GM12878 (cell line): Measurements from ENCODE around the gene ZSWIM9. TPM values are rescaled to one million over a fixed set of nuclear protein-coding genes. Genes with fewer than 3 reads are reported as not detected.

Source experiments
- ATAC-seq: fragments of 200-7000 bp; cut with Tn5 transposase; 3 replicates; pipeline ENCODE4 v1.9.1; 2020; ENCODE audit warnings: mild to moderate bottlenecking, moderate library complexity
- BruUV-seq: library from RNA; stranded (reverse); fragments of 400-500 nt; replicated peaks from 2 replicates; lab custom pipeline; 2021; lab: Mats Ljungman, UMichigan
- CTCF ChIA-PET: fragments of 300-600 bp; sonication (Branson Sonifier 250); formaldehyde crosslinking; extraction: SDS; loops from one replicate; lab custom pipeline; 2021; ENCODE audit warnings: inconsistent platforms; lab: Yijun Ruan, JAX
- POLR2A ChIA-PET: fragments of 350-600 bp; formaldehyde crosslinking; extraction: SDS; loops from one replicate; lab custom pipeline; 2021; ENCODE audit warnings: inconsistent platforms; lab: Charles Lee
- RAD21 ChIA-PET: fragments of 300-600 bp; sonication (Branson Sonifier 250); formaldehyde crosslinking; loops from one replicate; lab custom pipeline; 2023; ENCODE audit warnings: antibody characterized with exemption; ENCODE audit not compliant: unreplicated experiment; lab: Charles Lee
- SMC1A ChIA-PET: fragments of 300-600 bp; sonication (Branson Sonifier 250); formaldehyde crosslinking; loops from one replicate; lab custom pipeline; 2023; ENCODE audit not compliant: unreplicated experiment, uncharacterized antibody; lab: Charles Lee
- DNase-seq: peaks from one replicate; pipeline ENCODE4 v3.0.0-alpha.2; 2011; ENCODE audit warnings: low read depth, low spot score
- FAIRE-seq: peaks from 3 replicates; lab custom pipeline; 2011; peaks lifted over from hg19 to GRCh38; lab: Jason Lieb, UNC
- H2AFZ ChIP-seq: 2 replicates; pipeline ENCODE4 v1.6.0; 2011; ENCODE audit warnings: low read depth, low read length, control low read depth; ENCODE audit not compliant: control insufficient read depth
- H3K27ac ChIP-seq: 2 replicates; pipeline ENCODE4 v1.5.1; 2011; ENCODE audit warnings: control low read depth; ENCODE audit not compliant: control insufficient read depth, insufficient read depth
- H3K27me3 ChIP-seq, 2 experiments: replicated peaks in 1 of 2; 2 replicates each; pipeline versions ENCODE4 v1.6.0 to v1.6.1; 2011; ENCODE audit warnings: low read length in 1 of 2; ENCODE audit not compliant: control insufficient read depth in 2 of 2, insufficient read depth in 2 of 2
- H3K36me3 ChIP-seq, 2 experiments: 2 replicates each; pipeline ENCODE4 v1.5.1; 2011; ENCODE audit warnings: low read length in 1 of 2; ENCODE audit not compliant: control insufficient read depth in 2 of 2, insufficient read depth in 2 of 2
- H3K4me1 ChIP-seq: 2 replicates; pipeline ENCODE4 v1.6.1; 2011; ENCODE audit warnings: mild to moderate bottlenecking, low read length, moderate library complexity, mixed read lengths; ENCODE audit not compliant: control insufficient read depth, insufficient read depth
- H3K4me2 ChIP-seq: 2 replicates; pipeline ENCODE4 v1.6.0; 2011; ENCODE audit warnings: control low read depth; ENCODE audit not compliant: control insufficient read depth, insufficient read depth
- H3K4me3 ChIP-seq: fragments of 200-600 bp; sonication (generic); 2 replicates; pipeline ENCODE4 v1.5.1; 2016
- H3K79me2 ChIP-seq: 2 replicates; pipeline ENCODE4 v1.6.0; 2011; ENCODE audit warnings: low read length; ENCODE audit not compliant: control insufficient read depth, insufficient read depth
- H3K9ac ChIP-seq: 2 replicates; pipeline ENCODE4 v1.8.0; 2011; ENCODE audit warnings: low read length, control low read depth, mixed read lengths; ENCODE audit not compliant: control insufficient read depth, insufficient read depth
- H3K9me3 ChIP-seq: replicated peaks from 3 replicates; pipeline ENCODE4 v1.5.1; 2011; ENCODE audit warnings: mild to moderate bottlenecking, low read length; ENCODE audit not compliant: control insufficient read depth, insufficient read depth
- H4K20me1 ChIP-seq: 2 replicates; pipeline ENCODE4 v1.6.0; 2011; ENCODE audit not compliant: control insufficient read depth, insufficient read depth
- BCL3 ChIP-seq: IDR thresholded peaks from 2 replicates; pipeline ENCODE4 v1.6.1; 2011; ENCODE audit warnings: borderline replicate concordance, low read depth, mild to moderate bottlenecking, moderate library complexity, low read length; ENCODE audit not compliant: insufficient read depth, poor library complexity, severe bottlenecking
- HCFC1 ChIP-seq: fragments of 150-350 bp; IDR thresholded peaks from 2 replicates; pipeline ENCODE4 v1.6.1; 2014; ENCODE audit warnings: low read length
- IKZF1 ChIP-seq: fragments of 450-650 bp; conservative IDR thresholded peaks from 2 replicates; pipeline ENCODE4 v1.6.1; 2017; ENCODE audit warnings: antibody characterized with exemption, mild to moderate bottlenecking
- POLR2A ChIP-seq: IDR thresholded peaks from 2 replicates; pipeline ENCODE4 v1.6.1; 2011; ENCODE audit warnings: low read depth, mild to moderate bottlenecking, low read length
- PRDM15 ChIP-seq: fragments of 450-650 bp; formaldehyde crosslinking; IDR thresholded peaks from 2 replicates; pipeline ENCODE4 v1.4.0; 2020; ENCODE audit warnings: mild to moderate bottlenecking, moderate library complexity
- TARDBP ChIP-seq: IDR thresholded peaks from 2 replicates; pipeline ENCODE4 v1.6.1; 2016; ENCODE audit warnings: borderline replicate concordance
- TCF12 ChIP-seq: IDR thresholded peaks from 2 replicates; pipeline ENCODE4 v1.6.1; 2011; ENCODE audit warnings: low read depth, mild to moderate bottlenecking, low read length
- TCF3 ChIP-seq: IDR thresholded peaks from 2 replicates; pipeline ENCODE4 v1.6.1; 2012; ENCODE audit warnings: low read depth, mild to moderate bottlenecking, low read length, borderline replicate concordance; ENCODE audit not compliant: insufficient read depth
- ZNF217 ChIP-seq: fragments of 450-650 bp; IDR thresholded peaks from 2 replicates; pipeline ENCODE4 v1.6.1; 2017; ENCODE audit warnings: antibody characterized with exemption, mild to moderate bottlenecking
- ZNF384 ChIP-seq: IDR thresholded peaks from 2 replicates; pipeline ENCODE4 v1.6.1; 2012; ENCODE audit warnings: low read depth, mild to moderate bottlenecking, low read length, improper control_type of control experiment, borderline replicate concordance
- ZNF687 ChIP-seq: fragments of 450-650 bp; IDR thresholded peaks from 2 replicates; pipeline ENCODE4 v1.6.1; 2017; ENCODE audit warnings: mild to moderate bottlenecking, moderate library complexity
- WGBS: methylation state at CpG from one replicate; pipeline ENCODE4 v1.1.6; 2016; ENCODE audit warnings: low lambda C conversion rate; ENCODE audit not compliant: insufficient replicate concordance, insufficient coverage; ENCODE audit errors: missing lambda C conversion rate; 5-methylcytosine and 5-hydroxymethylcytosine counted together
- in situ Hi-C: fragments of 300-500 bp; cut with MboI; formaldehyde crosslinking; loops from 9 replicates; pipeline ENCODE4 v1.14.3; 2018; ENCODE audit warnings: mixed read lengths
- intact Hi-C: fragments of 100-400 bp; cut with micrococcal nuclease; formaldehyde crosslinking; loops from one replicate; pipeline ENCODE4 v1.14.2; 2022; ENCODE audit not compliant: unreplicated experiment
- polyA plus RNA-seq, 11 experiments: library from polyadenylated mRNA; depleted of rRNA in 4 of 11; unstranded in 6 of 11; stranded (reverse) in 5 of 11; fragments of >200 nt; fragmentation: Nextera tagmentation in 4 of 11; fragmentation: Illumina TruSeq in 1 of 11; extraction: Ambion mirVana in 4 of 11; extraction: Trizol in 1 of 11; gene quantifications; 1 replicate in 1 of 11; 2 replicates in 10 of 11; pipeline versions ENCODE4 v1.2.1 to v1.2.3, GENCODE V29; 2011 to 2016; ENCODE audit warnings: inconsistent platforms in 2 of 11, missing spikeins in 2 of 11, low read depth in 1 of 11
- total RNA-seq, 4 experiments: library from RNA; depleted of rRNA in 3 of 4; stranded (reverse); fragments of >200 nt in 3 of 4; fragmentation: Illumina TruSeq in 1 of 4; extraction: Trizol in 1 of 4; gene quantifications; 2 replicates each; pipeline versions ENCODE4 v1.2.1 to v1.2.3, GENCODE V29; 2013 to 2021

ZSWIM9 gene
- total and polyA plus RNA-seq, 10 of the 15 experiments (the other 5 are each of a cell fraction or from before 2014, with no cell fraction given) = 0.29 to 6.2 (median 1.4) TPM; not detected in 1

GRCh38 chr19:48174445-48175030, 4.1 kb downstream of the ZSWIM9 start:
- no peak for DNase-seq
- H4K20me1 ChIP-seq = no peaks in the 10 kb centered on the region
- no peaks in the 10 kb centered on the region for H3K27me3 ChIP-seq
- peaks cover 9% of the 10 kb centered on the region for H3K4me1 ChIP-seq
- peaks cover 0 to 4% of the 10 kb centered on the region in 2 experiments; a peak in 2 of 4 replicates for H3K36me3 ChIP-seq
- no TSS peak for BruUV-seq
- ChIA-PET SMC1A (interaction anchor here (0.6 to 1.1 kb wide), 3 partner anchors 86 to 646 kb away, joined by 3 read pairs; no protein-coding TSS in a partner anchor), POLR2A (interaction anchor here (1.7 kb wide), 1 partner anchor 29 kb away, joined by 7 read pairs; no protein-coding TSS in a partner anchor), RAD21 (no interaction called here)
- in situ Hi-C loops = no loop called here
- H2AFZ ChIP-seq = no peak overlapping the region
- ATAC-seq = no peak
- intact Hi-C loops = loop anchor here (10.0 kb wide), 1 partner anchor 90 kb away; no protein-coding TSS in a partner anchor
- no peak overlapping the region for H3K9ac ChIP-seq
- no peak for FAIRE-seq
- H3K9me3 ChIP-seq = no peaks in the 10 kb centered on the region
- H3K27ac ChIP-seq = no peak overlapping the region
- TF ChIP-seq TCF3 (no peak), ZNF384 (no peak), TARDBP (no peak), TCF12 (no peak), ZNF687 (no peak), PRDM15 (no peak), POLR2A (no peak), IKZF1 (no peak), HCFC1 (no peak), ZNF217 (no peak), BCL3 (no peak)
- TF ChIP-seq, all 136 proteins: peak for 0
- Histone ChIP-seq H3K4me3 (no peak overlapping the region), H3K4me2 (no peak overlapping the region), H3K79me2 (peaks cover 14% of the 10 kb centered on the region)
- 86% methylated on average over 6 of the region's 6 CpGs for WGBS
- CTCF ChIA-PET = interaction anchor here (1.1 kb wide), 1 partner anchor 20 kb away, joined by 4 read pairs; no protein-coding TSS in a partner anchor
